ENCODE measurements around the gene SIGLEC12.
"Not testable (repeated sequence)": the region's sequence is repeated elsewhere in the genome, so short reads cannot be mapped to it uniquely, and the experiment has no call there.

Gene SIGLEC12

GRCh38 chr19:51507640-51508058 is 6.0 kb upstream of the SIGLEC12 start:
- peaks cover 0 to 1% (median 0%) of the 10 kb centered on the region in 5 donors for H3K4me1 ChIP-seq (ENCODE audit: control insufficient read depth in 5 of 5, insufficient read depth in 5 of 5, low read length in 5 of 5)
- H3K9ac ChIP-seq (ENCODE audit: low read length in 5 of 5) = no peak overlapping the region
- H3K9me3 ChIP-seq (ENCODE audit: control insufficient read depth in 5 of 5, low read length in 5 of 5) = peaks cover 0 to 8% (median 5%) of the 10 kb centered on the region in 5 donors
- no peak overlapping the region for H3K27ac ChIP-seq (ENCODE audit: low read depth, low read length)
- peaks cover 0 to 10% (median 5%) of the 10 kb centered on the region in 5 donors for H3K27me3 ChIP-seq (ENCODE audit: control insufficient read depth in 5 of 5, insufficient read depth in 4 of 5, low read length in 5 of 5)
- H3K4me3 ChIP-seq (ENCODE audit: low read depth in 1 of 5, low read length in 5 of 5) = no peak overlapping the region
- no peaks in the 10 kb centered on the region for H3K36me3 ChIP-seq (ENCODE audit: control insufficient read depth in 5 of 5, insufficient read depth in 5 of 5, low read length in 5 of 5)

DNA sequence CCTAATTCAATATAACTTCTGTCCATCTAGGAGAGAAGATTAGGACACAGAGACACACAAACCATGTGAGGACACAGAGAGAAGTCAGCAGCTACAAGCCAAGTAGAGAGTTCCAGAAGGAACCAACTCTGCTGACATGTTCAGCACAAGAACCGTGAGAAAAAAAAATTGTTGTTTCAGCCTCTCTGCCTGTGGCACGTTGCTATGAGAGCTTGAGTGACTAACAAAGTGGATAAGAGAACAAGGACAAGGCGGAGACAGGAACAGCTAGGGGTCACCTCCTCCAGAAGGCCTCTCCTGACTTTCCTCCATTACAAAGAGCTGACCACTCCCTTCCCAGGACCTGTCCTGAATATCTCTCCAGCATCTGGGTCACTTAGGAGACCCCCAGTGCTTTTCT is 5.6 kb upstream of the SIGLEC12 start:
- H3K36me3 ChIP-seq (ENCODE audit: control insufficient read depth in 5 of 5, insufficient read depth in 5 of 5, low read length in 5 of 5) = no peaks in the 10 kb centered on the region
- peaks cover 0 to 10% (median 5%) of the 10 kb centered on the region in 5 donors for H3K27me3 ChIP-seq (ENCODE audit: control insufficient read depth in 5 of 5, insufficient read depth in 4 of 5, low read length in 5 of 5)
- no peak overlapping the region for H3K27ac ChIP-seq (ENCODE audit: low read depth, low read length)

GRCh38 chr19:51505904-51506303 is 4.3 kb upstream of the SIGLEC12 start:
- peaks cover 0 to 12% (median 5%) of the 10 kb centered on the region in 5 donors for H3K27me3 ChIP-seq (ENCODE audit: control insufficient read depth in 5 of 5, insufficient read depth in 4 of 5, low read length in 5 of 5)
- H3K9ac ChIP-seq (ENCODE audit: low read length in 5 of 5) = no peak overlapping the region
- H3K27ac ChIP-seq (ENCODE audit: low read depth, low read length) = no peak overlapping the region
- H3K4me3 ChIP-seq (ENCODE audit: low read depth in 1 of 5, low read length in 5 of 5) = no peak overlapping the region
- peaks cover 0 to 14% (median 1%) of the 10 kb centered on the region in 5 donors for H3K4me1 ChIP-seq (ENCODE audit: control insufficient read depth in 5 of 5, insufficient read depth in 5 of 5, low read length in 5 of 5)
- peaks cover 0 to 8% (median 5%) of the 10 kb centered on the region in 5 donors for H3K9me3 ChIP-seq (ENCODE audit: control insufficient read depth in 5 of 5, low read length in 5 of 5)
- H3K36me3 ChIP-seq (ENCODE audit: control insufficient read depth in 5 of 5, insufficient read depth in 5 of 5, low read length in 5 of 5) = no peaks in the 10 kb centered on the region

More for the DNA sequence above, 5.6 kb upstream of the SIGLEC12 start:
- Histone ChIP-seq H3K4me3 (ENCODE audit: low read depth in 1 of 5, low read length in 5 of 5) (no peak overlapping the region), H3K9me3 (ENCODE audit: control insufficient read depth in 5 of 5, low read length in 5 of 5) (peaks cover 0 to 8% (median 5%) of the 10 kb centered on the region in 5 donors), H3K4me1 (ENCODE audit: control insufficient read depth in 5 of 5, insufficient read depth in 5 of 5, low read length in 5 of 5) (peaks cover 0 to 5% (median under 1%) of the 10 kb centered on the region in 5 donors), H3K9ac (ENCODE audit: low read length in 5 of 5) (no peak overlapping the region)

GRCh38 chr19:51503896-51504295 is 2.3 kb upstream of the SIGLEC12 start:
- Histone ChIP-seq H3K9me3 (ENCODE audit: control insufficient read depth in 5 of 5, low read length in 5 of 5) (peaks cover 0 to 8% (median 5%) of the 10 kb centered on the region in 5 donors), H3K9ac (ENCODE audit: low read length in 5 of 5) (no peak overlapping the region), H3K27ac (ENCODE audit: low read depth, low read length) (no peak overlapping the region), H3K27me3 (ENCODE audit: control insufficient read depth in 5 of 5, insufficient read depth in 4 of 5, low read length in 5 of 5) (peaks cover 5 to 15% (median 9%) of the 10 kb centered on the region in 5 donors), H3K4me1 (ENCODE audit: control insufficient read depth in 5 of 5, insufficient read depth in 5 of 5, low read length in 5 of 5) (peaks cover 0 to 14% (median 1%) of the 10 kb centered on the region in 5 donors), H3K4me3 (ENCODE audit: low read depth in 1 of 5, low read length in 5 of 5) (no peak overlapping the region), H3K36me3 (ENCODE audit: control insufficient read depth in 5 of 5, insufficient read depth in 5 of 5, low read length in 5 of 5) (no peaks in the 10 kb centered on the region)

DNA sequence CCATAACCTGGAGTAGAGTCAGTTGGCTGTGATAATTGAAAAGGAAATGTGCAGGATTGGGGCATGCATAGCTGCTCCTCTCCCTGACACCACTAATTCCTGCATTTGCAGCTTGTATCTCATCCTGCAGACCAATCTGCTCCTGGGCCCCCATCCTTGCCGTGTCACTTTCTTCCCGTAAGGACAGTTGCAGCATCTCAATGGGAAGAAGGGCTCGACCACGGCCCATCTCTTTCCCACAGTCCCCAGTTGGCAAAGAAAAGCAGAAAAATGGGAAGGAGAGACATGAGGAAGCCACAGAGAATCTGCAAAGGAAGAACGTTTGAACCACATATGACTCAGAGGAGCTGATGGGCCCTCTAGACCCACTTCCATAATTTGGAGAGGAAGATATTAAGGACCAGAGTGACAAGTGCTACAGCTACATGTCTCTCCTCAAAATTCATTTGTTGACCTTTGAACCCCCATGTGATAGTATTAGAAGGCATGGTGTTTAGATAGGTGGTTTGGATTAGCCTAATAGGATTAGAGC is 1.8 kb upstream of the SIGLEC12 start:
- Histone ChIP-seq H3K9me3 (ENCODE audit: control insufficient read depth in 5 of 5, low read length in 5 of 5) (peaks cover 0 to 8% (median 5%) of the 10 kb centered on the region in 5 donors), H3K4me1 (ENCODE audit: control insufficient read depth in 5 of 5, insufficient read depth in 5 of 5, low read length in 5 of 5) (peaks cover 0 to 14% (median 1%) of the 10 kb centered on the region in 5 donors), H3K9ac (ENCODE audit: low read length in 5 of 5) (no peak overlapping the region), H3K4me3 (ENCODE audit: low read depth in 1 of 5, low read length in 5 of 5) (no peak overlapping the region), H3K27me3 (ENCODE audit: control insufficient read depth in 5 of 5, insufficient read depth in 4 of 5, low read length in 5 of 5) (peaks cover 5 to 13% (median 12%) of the 10 kb centered on the region in 5 donors), H3K27ac (ENCODE audit: low read depth, low read length) (no peak overlapping the region), H3K36me3 (ENCODE audit: control insufficient read depth in 5 of 5, insufficient read depth in 5 of 5, low read length in 5 of 5) (no peaks in the 10 kb centered on the region)

DNA sequence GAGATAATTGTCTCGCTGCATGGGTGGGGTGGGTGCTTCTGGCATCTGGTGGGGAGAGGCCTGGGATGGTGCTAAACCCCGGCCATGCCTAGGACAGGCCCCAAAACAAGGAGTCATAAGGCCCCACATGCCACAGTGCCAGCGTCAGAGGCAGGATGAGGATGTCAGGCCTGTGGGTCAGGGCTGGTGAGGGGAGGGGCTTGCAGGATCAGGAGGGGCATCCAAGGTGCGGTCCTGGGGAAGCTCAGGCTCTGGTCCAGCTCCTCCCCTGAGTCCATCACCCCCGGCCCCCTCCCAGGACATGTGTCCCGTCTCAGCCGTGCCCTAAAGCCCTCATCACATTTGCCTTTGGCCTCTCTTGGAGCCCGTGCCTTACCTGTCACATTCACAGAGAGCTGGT is 669 bp downstream of the SIGLEC12 start:
- not testable (repeated sequence) for H3K9ac ChIP-seq (ENCODE audit: low read length in 5 of 5); H3K4me3 ChIP-seq (ENCODE audit: low read depth in 1 of 5, low read length in 5 of 5); H3K27ac ChIP-seq (ENCODE audit: low read depth, low read length); H3K36me3 ChIP-seq (ENCODE audit: control insufficient read depth in 5 of 5, insufficient read depth in 5 of 5, low read length in 5 of 5); H3K9me3 ChIP-seq (ENCODE audit: control insufficient read depth in 5 of 5, low read length in 5 of 5)
- Histone ChIP-seq H3K27me3 (ENCODE audit: control insufficient read depth in 5 of 5, insufficient read depth in 4 of 5, low read length in 5 of 5) (peaks cover 5 to 13% (median 8%) of the 10 kb centered on the region in 5 donors), H3K4me1 (ENCODE audit: control insufficient read depth in 5 of 5, insufficient read depth in 5 of 5, low read length in 5 of 5) (peaks cover 0 to 14% (median 0%) of the 10 kb centered on the region in 5 donors)

- Histone ChIP-seq H3K4me3 (ENCODE audit: low read depth in 1 of 5, low read length in 5 of 5) (no peak overlapping the region), H3K27me3 (ENCODE audit: control insufficient read depth in 5 of 5, insufficient read depth in 4 of 5, low read length in 5 of 5) (peaks cover 5 to 13% (median 8%) of the 10 kb centered on the region in 5 donors), H3K9ac (ENCODE audit: low read length in 5 of 5) (no peak overlapping the region), H3K9me3 (ENCODE audit: control insufficient read depth in 5 of 5, low read length in 5 of 5) (peaks cover 0 to 2% (median 0%) of the 10 kb centered on the region in 5 donors), H3K4me1 (ENCODE audit: control insufficient read depth in 5 of 5, insufficient read depth in 5 of 5, low read length in 5 of 5) (peaks cover 0 to 20% (median 0%) of the 10 kb centered on the region in 5 donors), H3K36me3 (ENCODE audit: control insufficient read depth in 5 of 5, insufficient read depth in 5 of 5, low read length in 5 of 5) (no peaks in the 10 kb centered on the region), H3K27ac (ENCODE audit: low read depth, low read length) (no peak overlapping the region)
Measured at GRCh38 chr19:51497666-51498065, 3.9 kb downstream of the SIGLEC12 start.

GRCh38 chr19:51493776-51494175 is 7.8 kb downstream of the SIGLEC12 start:
- no peak overlapping the region for H3K27ac ChIP-seq (ENCODE audit: low read depth, low read length)
- peaks cover 0 to 2% (median 0%) of the 10 kb centered on the region in 5 donors for H3K9me3 ChIP-seq (ENCODE audit: control insufficient read depth in 5 of 5, low read length in 5 of 5)

DNA sequence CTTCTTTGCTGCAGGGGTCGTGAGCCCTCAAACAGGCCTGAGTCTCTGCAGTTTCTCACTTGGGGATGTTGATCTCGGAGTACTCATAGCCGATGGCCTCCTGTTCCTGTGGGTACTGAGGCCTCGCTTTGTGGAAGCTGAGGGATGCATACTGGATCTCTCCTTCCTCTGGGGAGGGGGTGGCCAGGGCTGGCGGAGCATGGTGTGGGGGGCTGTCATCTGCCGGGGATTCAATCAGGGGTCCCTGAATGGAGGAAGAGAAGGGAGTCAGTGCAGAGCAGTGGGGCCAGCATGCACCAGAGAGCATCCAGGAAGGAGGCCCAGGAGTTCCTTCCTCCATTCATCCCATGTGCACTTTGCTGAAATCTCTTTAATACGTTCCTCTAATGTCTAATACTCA is 10.0 kb downstream of the SIGLEC12 start:
- Histone ChIP-seq H3K36me3 (ENCODE audit: control insufficient read depth in 5 of 5, insufficient read depth in 5 of 5, low read length in 5 of 5) (no peaks in the 10 kb centered on the region), H3K9ac (ENCODE audit: low read length in 5 of 5) (no peak overlapping the region), H3K27ac (ENCODE audit: low read depth, low read length) (no peak overlapping the region), H3K27me3 (ENCODE audit: control insufficient read depth in 5 of 5, insufficient read depth in 4 of 5, low read length in 5 of 5) (peaks cover 0 to 5% (median 2%) of the 10 kb centered on the region in 5 donors), H3K9me3 (ENCODE audit: control insufficient read depth in 5 of 5, low read length in 5 of 5) (peaks cover 0 to 2% (median 0%) of the 10 kb centered on the region in 5 donors), H3K4me1 (ENCODE audit: control insufficient read depth in 5 of 5, insufficient read depth in 5 of 5, low read length in 5 of 5) (peaks cover 0 to 6% (median 0%) of the 10 kb centered on the region in 5 donors), H3K4me3 (ENCODE audit: low read depth in 1 of 5, low read length in 5 of 5) (no peak overlapping the region)

More at GRCh38 chr19:51493776-51494175, 7.8 kb downstream of the SIGLEC12 start:
- peaks cover 0 to 6% (median 0%) of the 10 kb centered on the region in 5 donors for H3K4me1 ChIP-seq (ENCODE audit: control insufficient read depth in 5 of 5, insufficient read depth in 5 of 5, low read length in 5 of 5)
- no peak overlapping the region for H3K4me3 ChIP-seq (ENCODE audit: low read depth in 1 of 5, low read length in 5 of 5)
- no peak overlapping the region for H3K9ac ChIP-seq (ENCODE audit: low read length in 5 of 5)
- no peaks in the 10 kb centered on the region for H3K36me3 ChIP-seq (ENCODE audit: control insufficient read depth in 5 of 5, insufficient read depth in 5 of 5, low read length in 5 of 5)
- H3K27me3 ChIP-seq (ENCODE audit: control insufficient read depth in 5 of 5, insufficient read depth in 4 of 5, low read length in 5 of 5) = peaks cover 0 to 8% (median 2%) of the 10 kb centered on the region in 5 donors

GRCh38 chr19:51490676-51491075 is 10.9 kb downstream of the SIGLEC12 start:
- H3K4me1 ChIP-seq (ENCODE audit: control insufficient read depth in 5 of 5, insufficient read depth in 5 of 5, low read length in 5 of 5) = peaks cover 0 to 6% (median 0%) of the 10 kb centered on the region in 5 donors
- H3K27ac ChIP-seq (ENCODE audit: low read depth, low read length) = no peak overlapping the region
- H3K9me3 ChIP-seq (ENCODE audit: control insufficient read depth in 5 of 5, low read length in 5 of 5) = peaks cover 0 to 2% (median 0%) of the 10 kb centered on the region in 5 donors
- no peak overlapping the region for H3K9ac ChIP-seq (ENCODE audit: low read length in 5 of 5)
- H3K27me3 ChIP-seq (ENCODE audit: control insufficient read depth in 5 of 5, insufficient read depth in 4 of 5, low read length in 5 of 5) = peaks cover 0 to 12% (median 2%) of the 10 kb centered on the region in 5 donors
- no peaks in the 10 kb centered on the region for H3K36me3 ChIP-seq (ENCODE audit: control insufficient read depth in 5 of 5, insufficient read depth in 5 of 5, low read length in 5 of 5)
- no peak overlapping the region for H3K4me3 ChIP-seq (ENCODE audit: low read depth in 1 of 5, low read length in 5 of 5)
